Activated CD8-positive, alpha-beta memory T cell treated with anti-CD3 and anti-CD28 coated beads, Interleukin-2, amount 50 U/mL, for 24 hours (primary cell): ENCODE results near the gene TESK2.
A peak's percentile ranks its signal among the peaks of the same experiment; 100 is the strongest.
"Not testable (repeated sequence)": the region's sequence is repeated elsewhere in the genome, so short reads cannot be mapped to it uniquely, and the experiment has no call there.

ENCODE experiments used
- DNase-seq: peaks from one replicate; pipeline ENCODE4 v3.0.0-alpha.2; 2020; ENCODE audit errors: extremely low read depth

Gene TESK2

DNA sequence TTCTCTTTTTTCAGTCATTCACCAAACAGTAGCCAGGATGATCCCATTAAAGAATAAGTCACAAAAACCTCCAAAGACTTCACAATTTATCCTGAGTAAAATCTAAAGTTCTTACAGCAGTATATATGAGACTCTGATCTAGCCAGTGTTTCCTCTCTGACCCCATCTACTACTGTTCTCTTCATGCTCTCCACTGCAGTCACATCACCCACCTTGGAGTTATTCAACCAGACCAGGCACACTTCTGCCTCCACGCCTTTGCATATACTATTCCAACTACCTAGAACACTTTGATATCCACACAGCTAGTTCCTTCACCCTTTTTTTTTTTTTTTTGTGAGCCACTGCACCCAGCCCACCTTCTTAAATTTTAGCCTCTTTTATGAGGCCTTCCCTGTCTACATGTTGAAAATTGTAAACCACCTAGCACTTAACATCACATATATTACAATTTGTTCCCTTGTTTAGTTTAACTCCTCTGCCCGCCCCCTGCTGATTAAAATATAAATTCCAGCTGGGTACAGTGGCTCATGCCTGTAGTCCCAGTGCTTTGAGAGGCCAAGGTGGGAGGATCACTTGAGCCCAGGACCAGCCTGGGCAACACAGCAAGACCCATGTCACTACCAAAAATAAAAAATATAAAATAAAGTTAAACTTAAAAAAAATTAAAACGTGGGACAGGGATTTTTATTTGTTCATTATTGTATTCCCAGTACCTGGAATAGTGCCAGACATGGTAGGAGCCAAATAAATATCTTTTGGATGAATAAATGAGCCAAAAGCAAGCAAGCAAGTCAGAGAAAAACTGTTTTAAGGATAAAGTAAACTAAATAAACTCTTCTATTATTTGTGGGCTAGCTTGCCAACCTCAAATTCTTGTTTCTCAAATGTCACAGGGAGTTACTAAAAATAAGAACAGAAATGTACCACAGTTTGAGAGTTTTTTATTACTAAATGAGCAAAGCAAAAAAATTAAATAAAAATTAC, 115.6 kb downstream of the TESK2 start:
- DNase-seq: no peak

- no peak for DNase-seq
These were observed 117.4 kb downstream of the TESK2 start for GRCh38 chr1:45373573-45373972.

DNA sequence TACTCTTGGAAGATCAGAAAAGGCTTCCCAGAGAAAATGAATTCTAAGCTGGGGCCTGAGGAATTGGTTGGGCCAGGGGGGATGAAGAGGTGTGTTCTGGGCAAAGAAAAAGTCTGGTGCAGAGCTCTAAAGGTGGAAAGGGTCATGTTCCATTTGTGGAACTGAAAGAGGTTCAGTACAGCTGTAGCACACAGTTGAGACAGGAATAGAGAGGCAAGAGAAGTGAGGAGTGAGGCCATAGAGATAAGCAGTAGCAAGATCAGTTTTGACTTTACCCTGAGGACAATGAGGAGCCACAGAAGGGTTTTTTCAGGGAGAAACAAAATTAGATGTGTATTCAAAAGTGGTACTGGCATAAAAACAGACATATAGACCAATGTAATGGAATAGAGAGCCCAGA, 120.4 kb downstream of the TESK2 start:
- no peak for DNase-seq

GRCh38 chr1:45365051-45365450, 125.9 kb downstream of the TESK2 start:
- DNase-seq: no peak

DNA sequence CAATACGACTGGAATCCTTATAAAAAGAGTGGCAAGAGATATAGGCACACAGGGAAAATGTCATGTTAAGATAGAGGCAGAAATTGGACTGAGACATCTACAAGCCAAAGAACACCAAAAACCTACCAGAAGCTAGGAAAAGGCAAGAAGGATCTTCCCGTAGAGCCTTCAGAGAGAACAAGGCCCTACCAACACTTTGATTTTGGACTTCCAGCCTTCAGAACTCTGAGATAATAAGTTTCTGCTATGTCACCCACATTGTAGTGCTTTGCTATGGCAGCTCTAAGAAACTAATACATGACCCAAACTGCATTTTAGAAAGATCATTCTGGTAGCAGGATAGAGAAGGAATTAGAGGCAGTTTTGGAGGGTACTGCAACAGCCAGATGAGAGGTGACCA, 126.7 kb downstream of the TESK2 start:
- DNase-seq: no peak

- DNase-seq: not testable (repeated sequence)
These were observed 130.0 kb downstream of the TESK2 start for GRCh38 chr1:45360981-45361380.

DNA sequence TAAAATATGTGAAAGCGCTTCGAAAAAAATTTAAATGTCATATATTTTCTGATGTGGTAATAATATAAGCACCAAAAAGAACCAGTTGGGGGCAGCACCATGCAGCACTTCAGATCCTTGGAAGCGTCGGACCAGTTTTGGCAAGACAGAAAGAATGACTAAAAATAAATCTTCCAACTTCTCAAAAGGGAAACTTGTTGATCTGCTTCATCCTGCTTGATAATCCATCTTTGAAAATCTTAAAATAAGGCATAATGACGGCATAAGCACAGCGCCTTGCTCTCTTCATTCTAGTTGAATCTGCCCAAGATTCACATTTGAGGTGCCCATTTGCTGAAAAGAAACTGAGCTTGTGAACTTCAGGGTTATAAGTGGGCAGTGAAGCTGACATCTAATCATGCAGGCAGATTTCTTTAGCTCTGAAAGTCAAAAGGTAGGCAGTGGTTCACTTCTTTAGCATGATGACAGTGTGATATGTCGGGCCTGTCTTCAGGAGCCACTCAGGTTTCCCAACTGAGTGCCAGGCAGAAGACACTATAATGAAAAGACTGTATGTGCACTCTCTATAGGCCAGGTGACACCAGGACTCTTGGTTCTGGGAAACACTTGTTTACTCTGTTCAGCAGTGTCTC, 131.0 kb downstream of the TESK2 start:
- DNase-seq: no peak

DNA sequence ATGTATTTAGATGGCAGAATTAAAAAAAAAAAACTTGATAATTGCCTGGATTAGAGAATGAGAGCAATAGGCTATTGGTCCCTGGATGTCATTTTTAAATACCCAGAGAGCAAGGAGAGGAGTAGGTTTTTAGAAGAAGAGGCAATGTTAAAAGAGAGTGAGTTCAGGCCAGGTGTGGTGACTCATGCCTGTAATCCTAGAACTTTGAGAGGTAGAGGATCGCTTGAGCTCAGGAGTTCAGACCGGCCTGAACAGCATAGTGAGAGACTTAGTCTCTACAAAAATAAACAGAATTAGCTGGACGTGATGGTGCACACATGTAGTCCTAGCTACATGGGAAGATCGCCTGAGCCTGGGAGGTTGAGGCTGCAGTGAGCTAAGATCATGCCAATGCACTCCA, 134.8 kb downstream of the TESK2 start:
- DNase-seq: no peak

GRCh38 chr1:45355683-45356082, 135.3 kb downstream of the TESK2 start:
- no peak for DNase-seq

DNA sequence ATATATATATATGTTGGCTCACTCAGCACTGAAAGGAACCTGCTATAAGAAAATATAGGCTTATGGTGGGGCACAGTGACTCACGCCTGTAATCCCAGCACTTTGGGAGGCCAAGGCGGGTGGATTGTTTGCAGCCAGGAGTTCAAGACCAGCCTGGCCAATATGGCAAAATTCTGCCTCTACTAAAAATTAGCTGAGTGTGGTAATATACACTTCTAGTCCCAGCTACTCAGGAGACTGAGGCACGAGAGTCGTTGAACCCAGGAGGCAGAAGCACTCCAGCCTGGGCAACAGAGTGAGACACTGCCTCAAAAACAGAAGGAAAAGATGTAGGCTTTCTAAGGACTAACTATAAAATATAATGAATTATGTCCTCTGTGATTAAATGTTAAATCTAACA, 136.1 kb downstream of the TESK2 start:
- DNase-seq: no peak

GRCh38 chr1:45353685-45354084, 137.3 kb downstream of the TESK2 start:
- no peak for DNase-seq

GRCh38 chr1:45351508-45351907, 139.5 kb downstream of the TESK2 start:
- no peak for DNase-seq

DNA sequence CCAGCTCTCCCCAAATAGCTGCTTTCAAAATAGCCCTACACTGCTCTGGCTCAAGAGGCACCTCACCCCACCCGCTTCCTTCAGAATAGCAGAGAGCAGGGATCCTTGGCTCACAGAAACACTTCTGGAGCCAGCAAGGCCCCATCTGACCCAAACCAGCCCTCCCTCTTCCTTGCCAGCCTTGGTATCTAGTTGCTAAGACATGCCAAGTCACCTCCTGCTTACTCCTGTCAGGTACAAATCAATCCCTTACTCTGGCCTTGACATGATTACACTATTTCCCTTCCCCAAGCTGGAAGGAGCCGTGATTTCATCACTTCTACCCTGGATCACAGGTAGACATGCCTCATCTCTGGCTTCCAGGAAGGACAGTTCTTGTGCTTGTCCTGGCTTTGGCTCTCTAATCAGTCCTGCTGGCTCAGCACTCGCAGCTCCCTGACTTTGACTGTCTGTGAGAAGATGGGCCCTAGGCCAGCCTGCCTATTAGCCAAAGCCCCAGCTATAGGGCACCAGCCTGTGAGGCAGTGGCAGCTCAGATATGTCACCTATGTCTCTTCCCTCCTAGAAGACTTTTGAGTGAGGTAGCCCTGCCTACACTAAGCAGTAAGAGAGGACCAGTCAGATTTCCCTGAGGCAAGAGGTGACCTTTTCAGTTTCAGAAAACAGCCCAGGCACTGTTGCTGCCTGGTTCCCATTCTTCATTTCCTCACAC, 141.8 kb downstream of the TESK2 start:
- DNase-seq: no peak

DNA sequence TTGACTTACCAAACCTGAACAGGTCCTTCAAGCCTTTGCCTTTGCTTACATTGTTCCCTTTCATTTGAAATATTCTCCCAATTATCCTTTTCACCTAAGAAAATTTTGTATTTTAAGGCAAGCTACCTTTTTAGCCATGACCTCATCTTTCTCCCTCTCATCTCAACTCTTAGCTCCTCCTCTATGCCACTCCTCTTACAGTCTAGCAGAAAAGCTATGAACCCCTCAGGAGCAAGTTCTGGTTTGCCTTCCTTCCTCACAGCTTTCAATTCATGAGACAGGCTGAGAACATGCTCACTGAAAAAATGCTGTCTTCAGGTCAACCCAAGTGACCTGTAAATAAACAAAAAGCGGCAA, 142.4 kb downstream of the TESK2 start:
- DNase-seq: no peak

DNA sequence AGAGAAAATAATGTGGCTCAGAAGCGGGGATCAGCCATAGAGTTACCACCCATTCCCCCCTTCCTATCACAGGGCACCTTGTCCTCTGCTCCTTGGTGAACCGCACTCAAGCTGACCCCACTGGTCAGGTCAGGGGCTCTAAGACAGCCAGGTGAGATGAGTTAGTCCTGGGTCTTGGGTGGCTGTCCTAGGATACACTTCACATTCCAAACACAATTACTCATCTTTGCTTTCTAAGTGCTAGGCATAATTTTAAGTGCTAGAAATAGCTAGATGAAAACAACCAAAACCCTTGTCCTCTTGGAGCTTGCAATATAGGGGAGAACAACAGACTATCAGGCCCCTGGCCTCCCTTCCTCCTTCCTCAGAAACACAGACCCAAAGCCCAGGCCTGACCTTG, 142.9 kb downstream of the TESK2 start:
- DNase-seq: no peak

DNA sequence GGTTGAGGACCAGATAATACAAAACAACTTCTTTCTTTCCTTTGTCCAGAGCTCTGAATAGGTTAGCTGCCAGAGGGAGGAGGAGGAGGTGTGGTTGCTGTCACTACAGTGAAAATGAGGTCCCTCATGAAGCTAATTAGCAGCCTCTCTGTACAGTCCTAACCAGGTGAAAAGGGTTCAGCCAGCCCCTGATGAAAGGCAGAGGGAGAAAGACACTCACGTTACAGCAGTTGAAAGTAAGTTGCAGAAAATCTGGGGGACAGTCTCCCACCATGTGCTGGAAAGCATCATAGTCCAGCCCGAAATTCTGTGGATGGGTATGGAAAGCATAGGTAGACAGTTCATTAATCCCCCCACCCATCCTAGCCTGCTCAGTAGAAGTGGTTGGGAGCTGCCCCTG, 144.5 kb downstream of the TESK2 start:
- DNase-seq: no peak

GRCh38 chr1:45345014-45345413, 145.9 kb downstream of the TESK2 start:
- no peak for DNase-seq

DNA sequence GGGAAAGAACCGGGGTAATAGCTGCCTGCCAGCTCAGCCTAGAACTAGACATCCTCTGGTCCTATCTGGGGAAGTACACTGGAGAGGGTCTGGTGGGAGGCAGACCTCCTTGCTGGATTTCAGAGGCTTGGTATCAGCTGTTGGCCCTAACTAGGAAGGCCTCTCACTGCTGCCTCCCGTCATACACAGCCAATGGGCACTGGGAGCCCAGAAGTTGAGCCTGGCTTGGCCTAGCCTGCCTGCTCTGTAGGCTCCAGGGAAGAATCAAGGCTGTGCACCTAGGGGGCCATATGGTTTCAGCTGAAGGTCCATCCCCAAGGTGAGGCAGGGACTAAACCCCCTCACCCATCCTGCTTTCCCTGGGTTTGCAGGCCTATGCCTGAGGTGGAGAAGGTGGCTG, 146.5 kb downstream of the TESK2 start:
- DNase-seq: no peak

DNA sequence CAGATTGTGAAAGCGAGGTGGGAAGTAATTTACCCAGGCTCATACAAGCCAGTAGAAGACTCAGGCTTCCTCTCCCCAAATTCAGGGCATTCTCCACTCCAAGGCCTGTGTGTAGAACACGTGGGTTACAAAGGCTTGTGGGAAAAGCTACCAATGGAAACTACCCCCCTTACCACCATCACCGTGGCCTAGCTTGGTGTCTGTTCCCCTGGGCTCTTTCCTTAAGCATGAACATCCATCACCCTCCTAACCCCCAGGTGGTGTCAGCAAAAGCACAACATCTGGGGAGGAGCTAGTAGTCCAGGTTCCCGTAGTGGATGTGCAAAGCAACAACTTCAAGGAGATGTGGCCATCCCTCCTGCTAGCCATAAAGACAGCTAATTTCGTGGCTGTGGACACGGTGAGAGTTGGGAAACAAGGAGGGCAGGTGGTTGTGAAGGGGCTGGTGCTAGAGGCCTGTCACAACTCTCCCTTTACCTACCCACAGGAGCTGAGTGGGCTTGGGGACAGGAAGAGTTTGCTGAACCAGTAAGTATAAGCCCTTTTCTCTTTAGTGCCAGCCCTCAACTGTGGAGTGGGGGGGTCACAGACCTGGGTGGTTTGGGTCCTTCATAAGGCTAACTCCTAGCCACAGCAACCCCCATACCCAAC, 150.0 kb downstream of the TESK2 start:
- no peak for DNase-seq

GRCh38 chr1:45339789-45340558, 151.0 kb downstream of the TESK2 start, which contains the start of the genes MUTYH and TOE1:
MUTYH (minus strand) TSS chr1:45340440; CDS start chr1:45334505, 5,935 bp downstream.
TOE1 (plus strand) TSS chr1:45340170; CDS start chr1:45340253, 83 bp downstream.
- peak; percentile 88 for DNase-seq
